CD4-positive, alpha-beta T cell treated with Interleukin-15 for 4 hours (primary cell): Measurements from ENCODE around the gene THPO.
A peak's percentile ranks its signal among the peaks of the same experiment; 100 is the strongest.
"Not testable (repeated sequence)": the region's sequence is repeated elsewhere in the genome, so short reads cannot be mapped to it uniquely, and the experiment has no call there.

Experiments used
- DNase-seq: peaks from one replicate; pipeline ENCODE4 v3.0.0-alpha.2; 2020; ENCODE audit warnings: low spot score

The THPO gene

DNA sequence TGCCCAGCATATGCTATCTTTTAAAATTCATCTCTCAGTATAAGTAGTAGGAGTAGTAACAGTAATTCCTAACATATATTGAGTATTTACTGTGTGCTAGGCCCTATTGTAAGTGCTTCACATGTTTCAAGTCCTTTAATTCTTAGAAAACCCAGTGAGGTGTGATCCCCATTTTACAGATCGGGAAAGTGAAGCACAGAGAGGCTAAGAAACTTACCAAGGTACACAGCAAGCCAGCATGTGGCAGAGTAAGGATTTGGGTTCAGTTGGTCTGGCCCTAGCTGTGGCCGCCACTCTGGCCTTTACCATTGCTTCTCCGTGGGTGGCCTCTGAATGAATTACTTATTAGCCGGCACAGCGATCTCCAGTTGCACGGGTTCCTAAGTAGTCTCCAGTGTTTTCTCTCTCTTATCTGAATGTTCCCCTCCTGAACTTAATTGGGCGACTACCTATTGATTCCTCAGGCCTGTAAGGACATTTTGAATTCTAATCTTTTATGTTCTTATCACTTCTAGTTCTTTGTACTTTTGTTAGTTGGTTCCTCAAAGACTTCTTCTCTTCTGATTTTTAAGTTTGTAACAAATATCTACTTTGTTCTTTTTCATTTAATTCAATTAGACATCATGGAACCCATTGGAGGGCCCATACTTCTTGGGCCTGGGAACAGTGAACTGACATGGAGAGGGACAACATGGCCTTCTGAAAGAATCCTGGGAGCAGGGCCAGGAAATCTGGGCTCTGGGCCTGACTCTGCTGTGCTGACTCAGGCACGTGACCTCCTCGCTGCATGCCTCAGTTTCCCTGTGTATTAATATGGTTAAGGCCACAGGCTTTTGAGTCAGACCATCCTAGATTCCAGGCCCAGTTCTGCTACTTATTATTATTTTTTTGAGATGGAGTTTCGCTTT, 28.2 kb downstream of the THPO start:
- DNase-seq: no peak

DNA sequence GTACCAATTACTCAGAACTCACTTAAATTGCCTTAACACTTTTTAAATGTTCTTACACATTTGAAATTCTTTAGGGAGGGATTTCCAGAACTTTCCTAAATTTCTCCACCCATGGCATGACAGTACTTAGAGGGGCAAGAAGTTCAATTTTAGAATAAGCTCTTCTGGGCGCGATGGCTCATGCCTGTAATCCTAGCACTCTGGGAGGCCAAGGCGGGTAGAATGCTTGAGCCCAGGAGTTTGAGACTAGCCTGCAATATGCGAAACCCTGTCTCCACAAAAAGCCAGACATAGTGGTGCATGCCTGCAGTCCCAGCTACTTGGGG, 30.0 kb downstream of the THPO start:
- no peak for DNase-seq

DNA sequence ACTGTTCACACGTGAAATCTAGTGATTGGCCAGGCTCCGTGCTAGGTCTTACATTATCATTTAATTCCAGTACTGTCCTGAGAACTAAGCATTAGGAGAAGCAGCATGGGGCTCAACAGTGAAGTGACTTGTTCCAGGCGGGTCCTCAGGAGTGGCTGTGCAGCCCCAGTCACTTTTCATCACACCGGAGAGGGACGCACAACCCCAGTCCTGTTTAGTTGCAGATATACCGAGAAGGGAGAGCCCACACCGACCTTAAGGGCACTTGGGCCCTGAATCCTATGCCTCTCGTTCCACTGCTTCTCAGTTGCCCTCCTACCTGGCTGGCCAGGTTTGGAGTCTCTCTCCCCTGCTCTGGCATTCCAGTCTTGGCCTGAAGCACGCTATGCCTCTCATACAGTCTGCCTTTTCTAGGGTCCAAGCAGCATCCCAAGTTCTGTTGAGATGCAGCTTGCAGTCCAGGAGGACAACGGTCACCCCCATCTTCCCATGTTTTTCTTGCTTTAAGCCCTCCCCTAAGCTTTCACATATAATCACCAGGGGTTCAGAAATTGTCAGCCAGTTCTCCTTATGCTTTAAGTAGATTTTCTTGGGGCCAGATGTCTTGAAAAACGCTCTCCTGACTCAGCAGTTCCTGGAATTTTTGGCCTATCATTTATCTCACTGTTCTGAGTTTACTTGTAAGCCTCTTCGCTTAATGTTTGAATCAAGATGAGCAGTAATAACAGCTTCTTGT, 30.5 kb downstream of the THPO start:
- DNase-seq: no peak

DNA sequence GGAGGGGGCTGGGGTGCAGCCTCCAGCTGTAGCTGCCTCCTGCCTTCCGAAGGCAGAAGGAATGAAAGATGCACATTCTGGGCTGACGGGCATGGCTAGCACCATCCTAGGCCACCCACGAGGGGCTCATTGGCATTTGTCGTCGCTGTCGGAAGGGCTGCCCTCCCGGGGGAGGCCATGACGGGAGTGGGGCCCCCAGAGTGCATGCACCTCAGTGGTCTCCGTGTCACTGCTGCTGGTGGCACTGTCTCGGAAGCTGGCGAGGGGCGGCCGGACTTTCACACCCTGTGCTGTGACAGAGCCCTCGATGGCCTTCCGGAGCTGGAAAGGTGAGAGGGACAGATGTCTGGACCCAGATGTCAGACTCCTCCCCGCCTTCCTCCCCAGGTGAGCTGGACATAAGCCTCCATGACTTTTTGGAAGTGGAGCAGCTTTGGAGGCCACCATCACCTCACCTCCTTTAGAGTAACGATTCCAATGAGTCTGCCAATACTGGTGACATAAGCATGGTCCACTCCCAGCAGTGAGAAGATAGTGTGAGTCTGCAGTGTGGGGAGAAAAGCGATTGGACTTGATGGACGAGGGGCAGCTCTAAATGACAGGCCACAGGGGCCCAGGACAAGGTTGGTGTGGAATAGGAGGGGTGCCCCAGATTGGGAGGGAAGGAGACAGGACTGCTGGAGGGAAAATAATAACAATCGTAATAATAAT, 31.4 kb downstream of the THPO start:
- DNase-seq: no peak

DNA sequence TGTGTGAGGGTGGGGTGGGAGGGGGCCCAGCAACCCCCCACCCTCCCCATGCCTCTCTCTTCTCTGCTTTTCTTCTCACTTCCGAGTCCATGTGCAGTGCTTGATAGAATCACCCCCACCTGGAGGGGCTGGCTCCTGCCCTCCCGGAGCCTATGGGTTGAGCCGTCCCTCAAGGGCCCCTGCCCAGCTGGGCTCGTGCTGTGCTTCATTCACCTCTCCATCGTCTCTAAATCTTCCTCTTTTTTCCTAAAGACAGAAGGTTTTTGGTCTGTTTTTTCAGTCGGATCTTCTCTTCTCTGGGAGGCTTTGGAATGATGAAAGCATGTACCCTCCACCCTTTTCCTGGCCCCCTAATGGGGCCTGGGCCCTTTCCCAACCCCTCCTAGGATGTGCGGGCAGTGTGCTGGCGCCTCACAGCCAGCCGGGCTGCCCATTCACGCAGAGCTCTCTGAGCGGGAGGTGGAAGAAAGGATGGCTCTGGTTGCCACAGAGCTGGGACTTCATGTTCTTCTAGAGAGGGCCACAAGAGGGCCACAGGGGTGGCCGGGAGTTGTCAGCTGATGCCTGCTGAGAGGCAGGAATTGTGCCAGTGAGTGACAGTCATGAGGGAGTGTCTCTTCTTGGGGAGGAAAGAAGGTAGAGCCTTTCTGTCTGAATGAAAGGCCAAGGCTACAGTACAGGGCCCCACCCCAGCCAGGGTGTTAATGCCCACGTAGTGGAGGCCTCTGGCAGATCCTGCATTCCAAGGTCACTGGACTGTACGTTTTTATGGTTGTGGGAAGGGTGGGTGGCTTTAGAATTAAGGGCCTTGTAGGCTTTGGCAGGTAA, 32.5 kb downstream of the THPO start:
- DNase-seq: no peak

DNA sequence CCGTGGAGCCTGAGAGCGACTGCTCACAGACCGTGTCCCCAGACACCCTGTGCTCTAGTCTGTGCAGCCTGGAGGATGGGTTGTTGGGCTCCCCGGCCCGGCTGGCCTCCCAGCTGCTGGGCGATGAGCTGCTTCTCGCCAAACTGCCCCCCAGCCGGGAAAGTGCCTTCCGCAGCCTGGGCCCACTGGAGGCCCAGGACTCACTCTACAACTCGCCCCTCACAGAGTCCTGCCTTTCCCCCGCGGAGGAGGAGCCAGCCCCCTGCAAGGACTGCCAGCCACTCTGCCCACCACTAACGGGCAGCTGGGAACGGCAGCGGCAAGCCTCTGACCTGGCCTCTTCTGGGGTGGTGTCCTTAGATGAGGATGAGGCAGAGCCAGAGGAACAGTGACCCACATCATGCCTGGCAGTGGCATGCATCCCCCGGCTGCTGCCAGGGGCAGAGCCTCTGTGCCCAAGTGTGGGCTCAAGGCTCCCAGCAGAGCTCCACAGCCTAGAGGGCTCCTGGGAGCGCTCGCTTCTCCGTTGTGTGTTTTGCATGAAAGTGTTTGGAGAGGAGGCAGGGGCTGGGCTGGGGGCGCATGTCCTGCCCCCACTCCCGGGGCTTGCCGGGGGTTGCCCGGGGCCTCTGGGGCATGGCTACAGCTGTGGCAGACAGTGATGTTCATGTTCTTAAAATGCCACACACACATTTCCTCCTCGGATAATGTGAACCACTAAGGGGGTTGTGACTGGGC, 33.3 kb downstream of the THPO start:
- no peak for DNase-seq

DNA sequence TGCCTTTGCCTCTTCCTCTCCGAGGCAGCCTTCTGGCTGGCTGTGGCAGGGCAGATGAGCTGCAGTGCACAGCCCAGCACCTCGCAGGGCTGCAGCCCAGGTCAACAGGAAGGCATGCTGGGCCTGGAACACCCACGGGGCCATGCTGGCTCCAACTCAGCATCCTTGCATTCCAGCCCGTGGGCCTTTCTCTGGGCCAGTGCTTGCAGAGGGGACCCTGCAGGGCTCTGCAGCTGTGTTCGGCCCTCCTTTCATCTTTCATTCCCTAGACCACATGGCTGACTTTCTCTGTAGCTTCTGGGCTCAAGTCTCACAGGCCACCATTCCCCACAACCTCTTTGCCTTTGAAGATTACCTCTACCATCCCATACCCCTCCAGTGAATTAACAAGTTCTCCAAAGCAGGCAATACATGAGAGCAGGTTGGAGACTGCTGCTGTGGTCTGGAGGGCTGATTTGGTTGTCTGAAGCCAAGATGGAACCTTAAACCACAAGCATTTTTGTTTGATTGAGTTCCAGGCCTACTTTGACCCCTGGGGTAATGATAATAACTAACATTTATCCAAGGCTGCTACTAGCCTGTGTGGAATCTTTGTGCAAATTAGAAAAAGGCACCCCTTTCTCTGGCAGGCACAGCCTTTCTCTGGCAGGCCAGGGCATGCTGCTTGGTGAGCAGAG, 34.7 kb downstream of the THPO start:
- DNase-seq: no peak

DNA sequence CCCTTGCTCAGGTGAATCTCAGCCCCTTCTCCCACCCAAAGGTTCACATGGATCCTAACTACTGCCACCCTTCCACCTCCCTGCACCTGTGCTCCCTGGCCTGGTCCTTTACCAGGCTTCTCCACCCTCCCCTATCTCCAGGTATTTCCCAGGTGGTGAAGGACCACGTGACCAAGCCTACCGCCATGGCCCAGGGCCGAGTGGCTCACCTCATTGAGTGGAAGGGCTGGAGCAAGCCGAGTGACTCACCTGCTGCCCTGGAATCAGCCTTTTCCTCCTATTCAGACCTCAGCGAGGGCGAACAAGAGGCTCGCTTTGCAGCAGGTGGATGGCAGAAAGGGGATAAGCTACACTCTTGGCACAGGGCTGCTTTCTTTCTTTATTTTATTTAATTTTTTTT, 36.1 kb downstream of the THPO start:
- DNase-seq: no peak

DNA sequence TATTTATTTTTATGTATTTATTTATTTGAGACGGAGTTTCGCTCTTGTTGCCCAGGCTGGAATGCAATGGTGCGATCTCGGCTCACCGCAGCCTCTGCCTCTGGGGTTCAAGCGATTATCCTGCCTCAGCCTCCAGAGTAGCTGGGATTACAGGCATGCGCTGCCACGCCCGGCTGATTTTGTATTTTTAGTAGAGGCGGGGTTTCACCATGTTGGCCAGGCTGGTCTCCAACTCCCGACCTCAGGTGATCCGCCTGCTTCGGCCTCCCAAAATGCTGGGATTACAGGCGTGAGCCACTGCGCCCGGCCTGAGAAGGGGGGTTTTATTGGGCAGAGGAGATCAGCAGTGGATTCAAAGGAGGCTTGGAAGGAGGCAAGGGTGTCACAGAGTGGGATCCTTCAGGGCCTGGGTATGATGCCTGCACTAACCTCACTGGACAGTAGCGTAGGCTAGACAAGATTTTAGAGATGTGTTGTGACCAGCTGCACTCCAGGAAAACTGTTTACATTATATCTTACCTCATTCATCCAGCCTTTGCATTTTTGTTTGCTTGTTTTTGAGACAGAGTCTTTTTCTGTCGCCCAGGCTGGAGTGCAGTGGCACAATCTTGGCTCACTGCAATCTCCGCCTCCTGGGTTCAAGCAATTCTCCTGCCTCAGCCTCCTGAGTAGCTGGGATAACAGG, 38.4 kb downstream of the THPO start:
- DNase-seq: not testable (repeated sequence)

DNA sequence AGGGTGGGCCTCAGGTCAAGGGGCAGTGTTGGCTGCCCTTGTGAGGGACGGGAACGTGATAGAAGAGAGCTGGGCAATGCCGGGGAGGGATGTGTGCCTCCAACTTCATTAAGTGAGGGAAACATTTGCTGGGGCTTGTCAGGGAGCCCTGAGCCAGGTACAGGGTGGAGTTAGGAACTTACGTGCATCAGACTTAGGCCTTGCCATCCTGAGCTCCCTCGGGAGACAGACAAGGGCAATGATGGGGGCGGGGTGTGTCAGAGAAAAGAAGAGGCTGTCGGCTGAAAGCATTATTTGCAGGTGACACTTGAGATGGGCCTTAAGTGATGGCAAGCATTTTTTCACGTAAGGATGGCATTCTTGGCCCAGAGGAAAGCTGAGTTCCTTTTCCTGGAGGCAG, 39.0 kb downstream of the THPO start:
- no peak for DNase-seq

DNA sequence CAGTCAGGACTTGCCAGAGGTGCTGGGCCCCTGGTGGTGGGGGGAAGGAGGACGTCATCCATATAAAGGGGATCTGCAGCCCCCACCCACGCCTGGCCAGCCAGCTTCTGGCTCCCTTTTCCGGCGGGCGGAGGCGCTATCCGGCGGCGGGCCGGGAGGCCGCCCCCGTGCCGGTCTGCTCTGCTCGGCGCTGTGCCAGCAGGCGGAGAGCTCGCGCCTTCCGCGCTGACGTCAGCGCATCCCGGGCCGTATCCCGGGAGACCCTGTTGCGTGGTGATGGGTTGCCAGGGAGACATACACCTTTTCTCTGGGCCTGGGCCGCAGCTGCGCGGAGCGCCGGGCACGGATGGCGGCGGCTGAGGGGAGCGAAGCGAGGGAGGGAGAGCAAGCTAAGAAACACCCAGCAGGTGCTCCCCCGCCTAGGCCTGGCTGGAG, 39.5 kb downstream of the THPO start:
- no peak for DNase-seq

DNA sequence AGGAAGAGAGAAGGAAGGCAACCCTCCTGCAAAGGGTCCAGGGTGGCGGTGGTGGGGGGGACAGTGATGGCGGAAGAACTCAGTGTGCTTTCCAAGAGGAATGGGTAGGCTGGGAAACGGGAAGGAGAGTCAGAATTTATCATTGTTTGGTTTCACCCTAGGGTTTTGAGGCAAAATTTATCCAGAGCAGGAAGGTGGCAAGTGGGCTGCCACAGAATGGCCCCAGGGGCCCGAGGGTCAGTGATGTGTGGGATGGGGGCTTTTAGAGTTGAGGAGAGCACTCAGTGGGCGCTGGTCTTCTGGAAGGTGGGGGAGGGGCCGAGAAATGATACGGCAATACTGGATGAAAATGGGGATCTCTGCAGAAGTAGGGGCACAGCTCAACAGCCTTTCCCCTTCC, 40.0 kb downstream of the THPO start:
- no peak for DNase-seq

DNA sequence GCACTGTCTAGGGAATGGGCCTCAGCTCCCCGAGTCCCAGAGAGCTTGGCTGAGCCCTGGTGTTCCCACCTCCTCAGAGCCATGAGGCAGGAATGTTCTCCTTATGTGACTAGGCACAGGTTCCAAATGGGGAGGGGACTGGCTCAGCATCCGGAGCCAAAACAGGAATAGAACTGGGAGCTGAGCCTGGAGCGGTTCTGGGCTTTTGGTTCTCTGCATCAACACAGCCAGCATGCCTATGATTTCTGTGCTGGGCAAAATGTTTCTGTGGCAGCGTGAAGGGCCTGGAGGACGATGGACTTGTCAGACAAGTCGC, 40.6 kb downstream of the THPO start, which contains the start of gene FAM131A:
FAM131A (plus strand) TSS at position 202 of the 316 bp plus-strand sequence; CDS start at position 233, 31 bp downstream.
- DNase-seq: no peak

DNA sequence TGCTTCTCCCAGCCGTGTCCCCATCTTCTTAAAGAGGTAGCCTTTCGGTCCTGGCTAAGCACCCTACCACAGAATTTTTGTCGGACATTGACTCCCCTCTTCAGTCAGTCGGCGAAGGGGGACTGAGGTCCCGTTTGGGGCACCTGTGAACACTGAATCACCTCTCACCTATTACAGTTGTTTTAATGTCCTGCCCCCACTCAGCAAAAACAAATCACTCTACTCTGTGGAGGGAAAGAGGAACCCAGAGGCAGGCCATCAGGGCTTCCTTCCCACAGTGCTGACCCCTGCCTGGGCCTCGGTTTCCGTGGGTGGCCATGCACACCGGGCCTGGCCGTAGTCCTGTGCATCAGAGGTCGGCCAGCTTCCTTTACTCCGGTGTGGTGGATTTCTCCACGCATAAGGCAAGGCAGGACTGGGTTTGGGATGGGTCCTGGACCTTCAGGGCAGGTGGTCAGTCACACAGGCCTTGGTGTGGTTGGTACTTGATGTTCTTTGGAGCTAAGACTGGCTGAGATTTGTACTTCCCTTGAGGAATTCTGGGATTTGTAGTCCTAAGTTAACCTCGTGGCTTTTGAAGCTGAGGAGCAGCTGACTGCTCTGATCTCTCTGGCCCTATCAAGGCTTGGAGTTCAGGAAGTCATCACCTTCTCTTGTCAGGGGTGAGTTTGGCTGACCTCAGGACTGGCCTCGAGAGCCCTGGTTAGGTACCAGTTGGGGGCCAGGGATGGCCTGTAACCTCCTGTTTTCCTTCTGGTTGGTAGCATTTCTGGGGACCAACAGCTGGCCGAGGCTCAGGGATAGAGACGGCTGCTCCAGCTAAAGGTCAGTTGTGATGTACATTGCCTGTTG, 41.2 kb downstream of the THPO start:
- no peak for DNase-seq

DNA sequence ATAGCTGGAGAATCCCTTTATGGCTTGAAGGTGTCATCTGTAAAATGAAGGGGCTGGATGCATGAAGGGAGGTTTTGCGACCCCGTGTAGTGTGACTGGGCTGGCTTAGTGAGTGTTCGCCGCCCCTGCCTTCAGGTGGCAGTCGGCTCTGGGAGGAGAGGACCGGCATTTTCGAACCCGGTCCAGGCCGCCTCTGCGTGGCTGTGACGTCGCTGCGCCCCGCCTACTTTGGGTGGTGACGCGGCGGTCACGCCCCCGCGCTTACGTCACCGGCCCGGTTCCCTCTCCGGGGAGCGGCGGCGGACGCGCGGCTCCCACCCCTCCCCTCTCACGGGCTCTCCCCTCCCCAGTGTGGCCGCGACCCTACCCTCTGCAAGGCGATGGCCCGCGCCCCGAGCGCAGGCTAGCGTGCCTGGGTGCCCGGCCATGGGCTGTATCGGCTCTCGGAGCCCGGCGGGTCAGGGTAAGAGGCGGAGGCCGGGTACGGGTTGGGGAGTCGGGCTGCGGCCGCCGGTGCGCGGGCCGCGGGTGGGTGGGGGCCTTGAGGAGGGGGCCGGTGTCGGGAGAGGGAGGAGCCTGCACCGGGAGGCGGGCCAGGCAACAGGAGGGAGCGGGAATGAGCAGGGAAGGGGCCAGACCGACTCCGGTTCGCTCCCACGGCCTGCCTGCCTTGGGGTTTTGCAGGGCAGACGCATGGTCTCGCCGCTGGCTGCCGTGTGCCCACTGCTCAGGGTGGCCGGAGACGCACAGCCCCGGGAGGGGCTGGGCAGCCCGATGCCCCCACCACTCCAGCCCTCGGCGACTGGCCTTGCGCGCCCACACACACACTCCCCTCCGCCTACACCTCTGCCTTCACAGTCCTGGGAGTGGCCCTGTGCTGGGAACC, 42.1 kb downstream of the THPO start:
- DNase-seq: peak; percentile 81

DNA sequence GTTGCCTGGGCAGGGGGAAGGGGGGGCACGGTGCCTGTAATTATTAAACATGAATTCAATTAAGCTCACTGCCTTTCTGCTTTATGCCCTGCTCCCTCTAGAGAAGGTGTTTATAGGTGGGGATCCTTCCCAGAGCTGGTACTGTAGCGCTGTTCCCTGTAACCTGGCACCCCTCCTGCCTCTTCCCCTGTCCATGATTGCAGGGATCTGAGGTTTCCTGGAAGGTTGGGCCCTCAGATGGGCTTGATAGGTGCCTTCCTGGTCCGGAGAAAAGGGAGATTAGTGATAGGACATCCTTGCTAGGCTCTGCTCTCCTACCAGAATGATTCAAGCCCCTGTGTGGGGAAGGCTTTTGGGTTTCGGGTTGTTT, 42.7 kb downstream of the THPO start:
- no peak for DNase-seq

DNA sequence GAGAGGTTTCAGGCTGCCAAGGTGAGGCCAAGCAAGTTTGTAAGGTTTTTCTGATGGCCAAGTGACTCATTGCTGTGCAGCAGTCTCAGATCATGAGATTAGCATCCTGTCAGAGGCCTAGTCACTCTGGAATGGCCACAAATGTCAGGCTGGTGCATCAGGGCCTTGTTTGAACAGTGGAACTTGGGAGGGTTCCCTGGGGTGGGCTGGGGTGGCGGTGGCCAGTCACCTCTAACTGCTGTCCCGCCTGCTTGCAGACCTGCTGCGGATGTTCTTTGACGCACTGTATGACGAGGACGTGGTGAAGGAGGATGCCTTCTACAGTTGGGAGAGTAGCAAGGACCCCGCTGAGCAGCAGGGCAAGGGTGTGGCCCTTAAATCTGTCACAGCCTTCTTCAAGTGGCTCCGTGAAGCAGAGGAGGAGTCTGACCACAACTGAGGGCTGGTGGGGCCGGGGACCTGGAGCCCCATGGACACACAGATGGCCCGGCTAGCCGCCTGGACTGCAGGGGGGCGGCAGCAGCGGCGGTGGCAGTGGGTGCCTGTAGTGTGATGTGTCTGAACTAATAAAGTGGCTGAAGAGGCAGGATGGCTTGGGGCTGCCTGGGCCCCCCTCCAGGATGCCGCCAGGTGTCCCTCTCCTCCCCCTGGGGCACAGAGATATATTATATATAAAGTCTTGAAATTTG, 43.4 kb downstream of the THPO start:
- DNase-seq: peak; percentile 55

DNA sequence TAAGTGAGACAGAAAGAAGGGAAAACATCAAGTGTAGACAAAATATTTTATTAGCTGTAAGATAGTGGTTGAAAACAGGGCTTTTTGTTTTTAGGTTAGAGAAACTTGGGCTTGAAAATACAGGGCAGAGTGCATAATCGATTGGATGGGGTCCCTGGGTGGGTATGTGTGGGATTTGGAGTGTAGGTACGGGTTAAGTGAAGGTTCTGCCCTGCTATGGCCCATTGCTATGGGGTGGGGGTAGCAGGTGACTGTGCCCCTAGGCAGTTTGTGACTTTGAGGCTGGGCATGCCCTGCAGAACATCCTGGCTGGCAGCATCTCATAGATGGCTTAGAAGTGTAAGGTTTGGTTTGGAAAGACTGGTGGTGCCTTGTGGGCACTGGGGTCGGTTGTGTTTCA, 44.3 kb downstream of the THPO start:
- no peak for DNase-seq
